GM12878 (cell line): ENCODE data around the gene BGLAP. TPM values are rescaled to one million over a fixed set of nuclear protein-coding genes. Genes with fewer than 3 reads are reported as not detected.
A peak's percentile ranks its signal among the peaks of the same experiment; 100 is the strongest.

Source experiments
- ATAC-seq: fragments of 200-7000 bp; cut with Tn5 transposase; 3 replicates; pipeline ENCODE4 v1.9.1; 2020; ENCODE audit warnings: mild to moderate bottlenecking, moderate library complexity
- BruUV-seq: library from RNA; stranded (reverse); fragments of 400-500 nt; replicated peaks from 2 replicates; lab custom pipeline; 2021; lab: Mats Ljungman, UMichigan
- CTCF ChIA-PET: fragments of 300-600 bp; sonication (Branson Sonifier 250); formaldehyde crosslinking; extraction: SDS; loops from one replicate; lab custom pipeline; 2021; ENCODE audit warnings: inconsistent platforms; lab: Yijun Ruan, JAX
- POLR2A ChIA-PET: fragments of 350-600 bp; formaldehyde crosslinking; extraction: SDS; loops from one replicate; lab custom pipeline; 2021; ENCODE audit warnings: inconsistent platforms; lab: Charles Lee
- RAD21 ChIA-PET: fragments of 300-600 bp; sonication (Branson Sonifier 250); formaldehyde crosslinking; loops from one replicate; lab custom pipeline; 2023; ENCODE audit warnings: antibody characterized with exemption; ENCODE audit not compliant: unreplicated experiment; lab: Charles Lee
- SMC1A ChIA-PET: fragments of 300-600 bp; sonication (Branson Sonifier 250); formaldehyde crosslinking; loops from one replicate; lab custom pipeline; 2023; ENCODE audit not compliant: unreplicated experiment, uncharacterized antibody; lab: Charles Lee
- DNase-seq: peaks from one replicate; pipeline ENCODE4 v3.0.0-alpha.2; 2011; ENCODE audit warnings: low read depth, low spot score
- FAIRE-seq: peaks from 3 replicates; lab custom pipeline; 2011; peaks lifted over from hg19 to GRCh38; lab: Jason Lieb, UNC
- H2AFZ ChIP-seq: 2 replicates; pipeline ENCODE4 v1.6.0; 2011; ENCODE audit warnings: low read depth, low read length, control low read depth; ENCODE audit not compliant: control insufficient read depth
- H3K27ac ChIP-seq: 2 replicates; pipeline ENCODE4 v1.5.1; 2011; ENCODE audit warnings: control low read depth; ENCODE audit not compliant: control insufficient read depth, insufficient read depth
- H3K27me3 ChIP-seq, 2 experiments: replicated peaks in 1 of 2; 2 replicates each; pipeline versions ENCODE4 v1.6.0 to v1.6.1; 2011; ENCODE audit warnings: low read length in 1 of 2; ENCODE audit not compliant: control insufficient read depth in 2 of 2, insufficient read depth in 2 of 2
- H3K36me3 ChIP-seq, 2 experiments: 2 replicates each; pipeline ENCODE4 v1.5.1; 2011; ENCODE audit warnings: low read length in 1 of 2; ENCODE audit not compliant: control insufficient read depth in 2 of 2, insufficient read depth in 2 of 2
- H3K4me1 ChIP-seq: 2 replicates; pipeline ENCODE4 v1.6.1; 2011; ENCODE audit warnings: mild to moderate bottlenecking, low read length, moderate library complexity, mixed read lengths; ENCODE audit not compliant: control insufficient read depth, insufficient read depth
- H3K4me2 ChIP-seq: 2 replicates; pipeline ENCODE4 v1.6.0; 2011; ENCODE audit warnings: control low read depth; ENCODE audit not compliant: control insufficient read depth, insufficient read depth
- H3K4me3 ChIP-seq: fragments of 200-600 bp; sonication (generic); 2 replicates; pipeline ENCODE4 v1.5.1; 2016
- H3K79me2 ChIP-seq: 2 replicates; pipeline ENCODE4 v1.6.0; 2011; ENCODE audit warnings: low read length; ENCODE audit not compliant: control insufficient read depth, insufficient read depth
- H3K9ac ChIP-seq: 2 replicates; pipeline ENCODE4 v1.8.0; 2011; ENCODE audit warnings: low read length, control low read depth, mixed read lengths; ENCODE audit not compliant: control insufficient read depth, insufficient read depth
- H3K9me3 ChIP-seq: replicated peaks from 3 replicates; pipeline ENCODE4 v1.5.1; 2011; ENCODE audit warnings: mild to moderate bottlenecking, low read length; ENCODE audit not compliant: control insufficient read depth, insufficient read depth
- H4K20me1 ChIP-seq: 2 replicates; pipeline ENCODE4 v1.6.0; 2011; ENCODE audit not compliant: control insufficient read depth, insufficient read depth
- BMI1 ChIP-seq: fragments of 450-650 bp; IDR thresholded peaks from 2 replicates; pipeline ENCODE4 v1.6.1; 2016; ENCODE audit warnings: mild to moderate bottlenecking, moderate library complexity, borderline replicate concordance
- BRCA1 ChIP-seq: IDR thresholded peaks from 2 replicates; pipeline ENCODE4 v1.6.1; 2011; ENCODE audit warnings: low read depth, low read length, improper control_type of control experiment
- EGR1 ChIP-seq, 2 experiments: IDR thresholded peaks; 1 replicate in 1 of 2; 2 replicates in 1 of 2; pipeline ENCODE4 v1.6.1; 2011 to 2012; ENCODE audit warnings: low read depth in 2 of 2, low read length in 2 of 2, borderline replicate concordance in 1 of 2, mild to moderate bottlenecking in 1 of 2, moderate library complexity in 1 of 2
- HDGF ChIP-seq: fragments of 450-650 bp; IDR thresholded peaks from 2 replicates; pipeline ENCODE4 v1.6.1; 2016; ENCODE audit warnings: antibody characterized with exemption
- IKZF1 ChIP-seq: fragments of 450-650 bp; conservative IDR thresholded peaks from 2 replicates; pipeline ENCODE4 v1.6.1; 2017; ENCODE audit warnings: antibody characterized with exemption, mild to moderate bottlenecking
- JUND ChIP-seq: IDR thresholded peaks from 2 replicates; pipeline ENCODE4 v1.6.1; 2012; ENCODE audit warnings: low read depth, mild to moderate bottlenecking, low read length, improper control_type of control experiment, moderate library complexity
- MLLT1 ChIP-seq: fragments of 450-650 bp; IDR thresholded peaks from 2 replicates; pipeline ENCODE4 v1.6.1; 2016; ENCODE audit warnings: mild to moderate bottlenecking
- NBN ChIP-seq: fragments of 450-650 bp; IDR thresholded peaks from 2 replicates; pipeline ENCODE4 v1.6.1; 2016
- NFXL1 ChIP-seq: fragments of 450-650 bp; IDR thresholded peaks from 2 replicates; pipeline ENCODE4 v1.6.1; 2017; ENCODE audit warnings: antibody characterized with exemption, mild to moderate bottlenecking, borderline replicate concordance
- NKRF ChIP-seq: fragments of 450-650 bp; conservative IDR thresholded peaks from 2 replicates; pipeline ENCODE4 v1.6.1; 2017; ENCODE audit warnings: mild to moderate bottlenecking, moderate library complexity
- NR2C1 ChIP-seq: fragments of 450-650 bp; IDR thresholded peaks from 2 replicates; pipeline ENCODE4 v1.6.1; 2017; ENCODE audit warnings: antibody characterized with exemption, mild to moderate bottlenecking, moderate library complexity
- SMARCA5 ChIP-seq: fragments of 450-650 bp; IDR thresholded peaks from 2 replicates; pipeline ENCODE4 v1.6.1; 2017; ENCODE audit warnings: mild to moderate bottlenecking
- TAF1 ChIP-seq: IDR thresholded peaks from 2 replicates; pipeline ENCODE4 v1.6.1; 2011; ENCODE audit warnings: mild to moderate bottlenecking, low read depth, low read length, borderline replicate concordance
- TCF7 ChIP-seq: IDR thresholded peaks from 2 replicates; pipeline ENCODE4 v1.6.1; 2014; ENCODE audit warnings: antibody characterized with exemption, borderline replicate concordance
- WGBS: methylation state at CpG from one replicate; pipeline ENCODE4 v1.1.6; 2016; ENCODE audit warnings: low lambda C conversion rate; ENCODE audit not compliant: insufficient replicate concordance, insufficient coverage; ENCODE audit errors: missing lambda C conversion rate; 5-methylcytosine and 5-hydroxymethylcytosine counted together
- in situ Hi-C: fragments of 300-500 bp; cut with MboI; formaldehyde crosslinking; loops from 9 replicates; pipeline ENCODE4 v1.14.3; 2018; ENCODE audit warnings: mixed read lengths
- intact Hi-C: fragments of 100-400 bp; cut with micrococcal nuclease; formaldehyde crosslinking; loops from one replicate; pipeline ENCODE4 v1.14.2; 2022; ENCODE audit not compliant: unreplicated experiment
- polyA plus RNA-seq, 11 experiments: library from polyadenylated mRNA; depleted of rRNA in 4 of 11; unstranded in 6 of 11; stranded (reverse) in 5 of 11; fragments of >200 nt; fragmentation: Nextera tagmentation in 4 of 11; fragmentation: Illumina TruSeq in 1 of 11; extraction: Ambion mirVana in 4 of 11; extraction: Trizol in 1 of 11; gene quantifications; 1 replicate in 1 of 11; 2 replicates in 10 of 11; pipeline versions ENCODE4 v1.2.1 to v1.2.3, GENCODE V29; 2011 to 2016; ENCODE audit warnings: inconsistent platforms in 2 of 11, missing spikeins in 2 of 11, low read depth in 1 of 11
- total RNA-seq, 4 experiments: library from RNA; depleted of rRNA in 3 of 4; stranded (reverse); fragments of >200 nt in 3 of 4; fragmentation: Illumina TruSeq in 1 of 4; extraction: Trizol in 1 of 4; gene quantifications; 2 replicates each; pipeline versions ENCODE4 v1.2.1 to v1.2.3, GENCODE V29; 2013 to 2021
- TF ChIP-seq, protein P1 (sequence below): fragments of 450-650 bp; IDR thresholded peaks from 2 replicates; pipeline ENCODE4 v1.6.1; 2018; ENCODE audit warnings: borderline replicate concordance, mild to moderate bottlenecking; ENCODE audit not compliant: partially characterized antibody

BGLAP gene
- total and polyA plus RNA-seq, 10 of the 15 experiments (the other 5 are each of a cell fraction or from before 2014, with no cell fraction given), result 0.20 to 1.8 (median 0.40) TPM; not detected in 3

- peak; percentile 93 for TF ChIP-seq NKRF
- TF ChIP-seq, protein P1, sequence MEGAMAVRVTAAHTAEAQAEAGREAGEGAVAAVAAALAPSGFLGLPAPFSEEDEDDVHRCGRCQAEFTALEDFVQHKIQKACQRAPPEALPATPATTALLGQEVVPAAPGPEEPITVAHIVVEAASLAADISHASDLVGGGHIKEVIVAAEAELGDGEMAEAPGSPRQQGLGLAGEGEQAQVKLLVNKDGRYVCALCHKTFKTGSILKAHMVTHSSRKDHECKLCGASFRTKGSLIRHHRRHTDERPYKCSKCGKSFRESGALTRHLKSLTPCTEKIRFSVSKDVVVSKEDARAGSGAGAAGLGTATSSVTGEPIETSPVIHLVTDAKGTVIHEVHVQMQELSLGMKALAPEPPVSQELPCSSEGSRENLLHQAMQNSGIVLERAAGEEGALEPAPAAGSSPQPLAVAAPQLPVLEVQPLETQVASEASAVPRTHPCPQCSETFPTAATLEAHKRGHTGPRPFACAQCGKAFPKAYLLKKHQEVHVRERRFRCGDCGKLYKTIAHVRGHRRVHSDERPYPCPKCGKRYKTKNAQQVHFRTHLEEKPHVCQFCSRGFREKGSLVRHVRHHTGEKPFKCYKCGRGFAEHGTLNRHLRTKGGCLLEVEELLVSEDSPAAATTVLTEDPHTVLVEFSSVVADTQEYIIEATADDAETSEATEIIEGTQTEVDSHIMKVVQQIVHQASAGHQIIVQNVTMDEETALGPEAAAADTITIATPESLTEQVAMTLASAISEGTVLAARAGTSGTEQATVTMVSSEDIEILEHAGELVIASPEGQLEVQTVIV, result no peak
- peak; percentile 78; the same call in 1 of the 2 replicates for TF ChIP-seq JUND
- no peak for TF ChIP-seq NFXL1
Observed at GRCh38 chr1:156281281-156281680, 39.3 kb downstream of the BGLAP start (continued).

DNA sequence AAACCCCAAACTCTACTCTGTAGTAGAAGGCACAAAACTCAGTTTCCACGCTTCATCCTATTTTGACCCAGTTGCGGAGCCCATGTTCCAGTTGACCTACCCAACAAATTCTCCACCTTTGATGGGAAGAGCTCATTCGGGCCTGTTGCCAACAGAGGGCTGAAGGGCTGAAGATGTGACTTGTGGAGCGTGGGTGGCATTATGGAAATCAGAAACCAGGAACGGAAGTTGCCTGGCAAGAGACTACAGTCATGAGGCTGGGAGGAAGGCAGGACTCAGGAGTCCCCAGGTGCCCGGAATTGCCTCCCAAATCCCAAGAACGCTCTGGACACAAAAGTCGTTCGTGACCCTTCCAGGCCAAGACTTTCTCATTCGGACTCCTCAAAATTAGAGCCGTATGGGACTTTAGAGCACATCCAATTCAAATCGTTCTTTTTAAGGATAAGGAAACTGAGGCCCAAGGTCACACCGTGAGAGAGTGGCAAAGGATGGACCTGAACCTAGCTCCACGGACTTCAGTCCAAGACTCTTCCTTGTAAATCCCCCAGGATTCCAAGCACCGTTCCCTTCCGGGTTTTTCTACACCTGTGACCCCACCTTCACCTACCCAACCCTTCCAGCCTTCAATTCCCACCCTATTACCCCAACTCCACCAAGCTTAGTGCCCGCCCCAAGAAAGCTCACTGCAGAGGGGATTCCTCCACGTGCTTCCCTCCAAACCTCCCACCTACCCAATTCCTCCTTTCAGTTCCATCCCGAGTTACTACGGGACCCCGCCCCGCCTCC lies 39.9 kb downstream of the BGLAP start:
- peak overlapping the region; percentile 13 for H2AFZ ChIP-seq
- WGBS, result under 1% methylated on average over 19 of the region's 22 CpGs
- BruUV-seq, result TSS peak; percentile 70
- CTCF ChIA-PET, result interaction anchor here (0.6 to 7.1 kb wide), 22 partner anchors 9 to 399 kb away, joined by 3 to 58 read pairs (median 4); partner anchors contain the start of genes CCT3, GLMP, SLC25A44 and TSACC
- H3K9me3 ChIP-seq, result no peaks in the 10 kb centered on the region
- peak overlapping the region; percentile 86 for H3K27ac ChIP-seq
- peaks cover 15% of the 10 kb centered on the region; the same call in 1 of the 2 replicates for H3K4me1 ChIP-seq
- in situ Hi-C loops, result no loop called here
- POLR2A ChIA-PET, result interaction anchor here (0.6 to 2.8 kb wide), 16 partner anchors 9 to 424 kb away, joined by 3 to 13 read pairs (median 4); partner anchors contain the start of genes CCT3, PMF1, SLC25A44 and TSACC
- no peak for FAIRE-seq
- intact Hi-C loops, result loop anchor here (10.0 kb wide), 1 partner anchor 187 kb away; no protein-coding TSS in a partner anchor
- peak; percentile 11 for ATAC-seq
- no peak for DNase-seq
- peak overlapping the region; percentile 94 for H3K4me3 ChIP-seq
- RAD21 ChIA-PET, result interaction anchor here (1.0 to 2.6 kb wide), 12 partner anchors 37 to 175 kb away, joined by 3 to 16 read pairs (median 4); no protein-coding TSS in a partner anchor
- peaks cover 52% of the 10 kb centered on the region for H3K79me2 ChIP-seq
- peak overlapping the region; percentile 89 for H3K9ac ChIP-seq
- H3K36me3 ChIP-seq, result peaks cover 7 to 25% of the 10 kb centered on the region in 2 experiments
- H4K20me1 ChIP-seq, result no peaks in the 10 kb centered on the region
- H3K4me2 ChIP-seq, result peak overlapping the region; percentile 74
- H3K27me3 ChIP-seq, result no peaks in the 10 kb centered on the region
- SMC1A ChIA-PET, result interaction anchor here (0.5 to 4.7 kb wide), 25 partner anchors 8 to 421 kb away, joined by 3 to 39 read pairs (median 4); partner anchors contain the start of gene PMF1
- TF ChIP-seq EGR1 (IDR thresholded peaks at IDR 0.05; ENCODE audit: borderline replicate concordance in 1 of 2, low read depth in 2 of 2, low read length in 2 of 2) (peak in 1 of 2 experiments; percentile 81; a peak in 2 of 3 replicates), NR2C1 (0 out of 2 replicates have a peak, but pooled peaks have one; percentile 7), HDGF (peak; percentile 51; the same call in 1 of the 2 replicates), IKZF1 (peak; percentile 62), TCF7 (no peak), BRCA1 (no peak), SMARCA5 (0 out of 2 replicates have a peak, but pooled peaks have one; percentile 50), BMI1 (no peak), NBN (peak; percentile 43), MLLT1 (peak; percentile 10; the same call in 1 of the 2 replicates), TAF1 (peak; percentile 16; the same call in 1 of the 2 replicates)
